DOHH2 (cell line): Measurements from ENCODE around the gene SPTAN1.

Source experiments
- H3F3A ChIP-seq: fragments of 200-600 bp; sonication (generic), shearing (Covaris generic); 2 replicates; pipeline ENCODE4 v1.6.0; 2016; ENCODE audit warnings: antibody characterized with exemption, mild to moderate bottlenecking; ENCODE audit not compliant: control insufficient read depth, insufficient read depth
- H3K27ac ChIP-seq: fragments of 200-600 bp; sonication (generic); 2 replicates; pipeline ENCODE4 v1.5.1; 2014; ENCODE audit warnings: low read depth, mild to moderate bottlenecking, low read length, moderate library complexity
- H3K27me3 ChIP-seq: fragments of 200-600 bp; sonication (generic); 2 replicates; pipeline ENCODE4 v1.6.1; 2014; ENCODE audit warnings: mild to moderate bottlenecking, low read length, mixed read lengths; ENCODE audit not compliant: control insufficient read depth
- H3K36me3 ChIP-seq: fragments of 200-600 bp; sonication (generic); 2 replicates; pipeline ENCODE4 v1.6.1; 2014; ENCODE audit warnings: mild to moderate bottlenecking, low read length, moderate library complexity, mixed read lengths; ENCODE audit not compliant: control insufficient read depth
- H3K4me1 ChIP-seq: fragments of 200-600 bp; sonication (generic); 2 replicates; pipeline ENCODE4 v1.6.1; 2014; ENCODE audit warnings: mild to moderate bottlenecking, low read length, mixed read lengths; ENCODE audit not compliant: control insufficient read depth
- H3K4me2 ChIP-seq: fragments of 200-600 bp; sonication (generic); 2 replicates; pipeline ENCODE4 v1.6.0; 2014; ENCODE audit warnings: mild to moderate bottlenecking, low read length, moderate library complexity
- H3K4me3 ChIP-seq: fragments of 200-600 bp; sonication (generic); 2 replicates; pipeline ENCODE4 v1.5.1; 2014; ENCODE audit warnings: mild to moderate bottlenecking, low read length, mixed read lengths
- H3K79me2 ChIP-seq: fragments of 200-600 bp; sonication (generic); 2 replicates; pipeline ENCODE4 v1.6.1; 2014; ENCODE audit warnings: mild to moderate bottlenecking, low read length, mixed read lengths; ENCODE audit not compliant: control insufficient read depth
- H3K9me2 ChIP-seq: fragments of 200-600 bp; sonication (generic); replicated peaks from 2 replicates; pipeline ENCODE4 v1.6.1; 2014; ENCODE audit warnings: mild to moderate bottlenecking, low read length, mixed read lengths; ENCODE audit not compliant: control insufficient read depth
- H3K9me3 ChIP-seq: fragments of 200-600 bp; sonication (generic); 2 replicates; pipeline ENCODE4 v1.6.1; 2014; ENCODE audit warnings: antibody characterized with exemption, low read length, mixed read lengths; ENCODE audit not compliant: control insufficient read depth, insufficient read depth
- H4K20me1 ChIP-seq: fragments of 200-600 bp; sonication (generic); 2 replicates; pipeline ENCODE4 v1.6.0; 2014; ENCODE audit warnings: low read depth, mild to moderate bottlenecking, antibody characterized with exemption, low read length, moderate library complexity; ENCODE audit not compliant: control insufficient read depth, insufficient read depth
- CTCF ChIP-seq: fragments of 200-600 bp; sonication (generic); IDR thresholded peaks from one replicate; pipeline ENCODE4 v1.5.1; 2014; ENCODE audit warnings: antibody characterized with exemption, mild to moderate bottlenecking, low read depth, low read length; ENCODE audit not compliant: poor library complexity, severe bottlenecking
- EZH2phosphoT487 ChIP-seq: fragments of 200-600 bp; sonication (generic); IDR thresholded peaks from 2 replicates; pipeline ENCODE4 v1.6.1; 2017; ENCODE audit warnings: borderline replicate concordance, mild to moderate bottlenecking, antibody characterized with exemption, low read length, moderate library complexity, mixed read lengths

Gene SPTAN1

GRCh38 chr9:128558431-128559310 lies 6.3 kb downstream of the SPTAN1 start:
- peaks cover 17% of the 10 kb centered on the region for H3K36me3 ChIP-seq
- H3K27ac ChIP-seq, result no peak overlapping the region
- no peak for TF ChIP-seq CTCF
- TF ChIP-seq EZH2phosphoT487, result no peak
- H3K9me3 ChIP-seq, result no peaks in the 10 kb centered on the region
- peaks cover 9% of the 10 kb centered on the region; the same call in 1 of the 2 replicates for H3F3A ChIP-seq
- peaks cover 55% of the 10 kb centered on the region for H3K4me1 ChIP-seq
- H3K4me3 ChIP-seq, result 0 out of 2 replicates have a peak overlapping the region, but pooled peaks have one; percentile 1
- peak overlapping the region; percentile 34 for H3K4me2 ChIP-seq
- H4K20me1 ChIP-seq, result peaks cover 14% of the 10 kb centered on the region; the same call in 1 of the 2 replicates
- no peaks in the 10 kb centered on the region for H3K9me2 ChIP-seq
- H3K79me2 ChIP-seq, result peaks cover 89% of the 10 kb centered on the region
- H3K27me3 ChIP-seq, result no peaks in the 10 kb centered on the region

- Histone ChIP-seq H3K27ac (no peak overlapping the region), H3K4me1 (no peaks in the 10 kb centered on the region), H3K36me3 (peaks cover 35% of the 10 kb centered on the region), H3K9me2 (no peaks in the 10 kb centered on the region), H3K27me3 (no peaks in the 10 kb centered on the region), H4K20me1 (0 out of 2 replicates have a peak, but pooled peaks cover 3% of the 10 kb centered on the region), H3K4me3 (no peak overlapping the region), H3K79me2 (peaks cover 37% of the 10 kb centered on the region), H3K9me3 (no peaks in the 10 kb centered on the region), H3K4me2 (no peak overlapping the region), H3F3A (no peaks in the 10 kb centered on the region)
- no peak for TF ChIP-seq CTCF
- no peak for TF ChIP-seq EZH2phosphoT487
Measured at GRCh38 chr9:128565578-128565977, 13.2 kb downstream of the SPTAN1 start.

GRCh38 chr9:128568470-128569078 lies 16.2 kb downstream of the SPTAN1 start:
- TF ChIP-seq EZH2phosphoT487, result no peak
- no peak for TF ChIP-seq CTCF
- Histone ChIP-seq H3K9me3 (no peaks in the 10 kb centered on the region), H3K27me3 (no peaks in the 10 kb centered on the region), H3K4me3 (no peak overlapping the region), H3K27ac (no peak overlapping the region), H3F3A (no peaks in the 10 kb centered on the region), H3K4me1 (no peaks in the 10 kb centered on the region), H3K79me2 (peaks cover 15% of the 10 kb centered on the region), H3K9me2 (no peaks in the 10 kb centered on the region), H3K36me3 (peaks cover 48% of the 10 kb centered on the region), H4K20me1 (0 out of 2 replicates have a peak, but pooled peaks cover 3% of the 10 kb centered on the region), H3K4me2 (no peak overlapping the region)
